CD4-positive, alpha-beta T cell treated with Interleukin-1 beta for 1 hour (primary cell): Measurements from ENCODE around the gene PSKH1.
"Not testable (repeated sequence)": the region's sequence is repeated elsewhere in the genome, so short reads cannot be mapped to it uniquely, and the experiment has no call there.

Experiments
- DNase-seq, 2 donors: peaks; one replicate each; pipeline ENCODE4 v3.0.0-alpha.2; 2020 to 2022

Gene PSKH1

DNA sequence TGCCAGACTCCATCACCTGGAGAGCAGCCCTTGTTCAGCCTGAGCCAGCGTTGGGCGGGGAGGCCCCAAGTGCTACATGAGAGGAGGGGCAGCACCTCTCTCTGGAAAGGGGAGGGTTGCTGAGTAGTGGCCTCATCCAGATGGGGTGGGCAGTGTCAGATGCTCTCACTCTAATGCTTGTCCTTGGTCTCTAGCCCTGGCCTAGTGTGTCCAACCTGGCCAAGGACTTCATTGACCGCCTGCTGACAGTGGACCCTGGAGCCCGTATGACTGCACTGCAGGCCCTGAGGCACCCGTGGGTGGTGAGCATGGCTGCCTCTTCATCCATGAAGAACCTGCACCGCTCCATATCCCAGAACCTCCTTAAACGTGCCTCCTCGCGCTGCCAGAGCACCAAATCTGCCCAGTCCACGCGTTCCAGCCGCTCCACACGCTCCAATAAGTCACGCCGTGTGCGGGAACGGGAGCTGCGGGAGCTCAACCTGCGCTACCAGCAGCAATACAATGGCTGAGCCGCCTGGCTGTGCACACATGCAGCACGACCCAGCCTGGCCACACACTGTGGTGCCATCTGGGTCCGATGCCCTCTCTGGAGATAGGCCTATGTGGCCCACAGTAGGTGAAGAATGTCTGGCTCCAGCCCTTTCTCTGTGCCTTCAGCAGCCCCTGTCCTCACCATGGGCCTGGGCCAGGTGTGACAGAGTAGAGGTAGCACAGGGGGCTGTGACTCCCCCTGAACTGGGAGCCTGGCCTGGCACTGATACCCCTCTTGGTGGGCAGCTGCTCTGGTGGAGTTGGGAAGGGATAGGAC, 34.3 kb downstream of the PSKH1 start:
- no peak for DNase-seq

DNA sequence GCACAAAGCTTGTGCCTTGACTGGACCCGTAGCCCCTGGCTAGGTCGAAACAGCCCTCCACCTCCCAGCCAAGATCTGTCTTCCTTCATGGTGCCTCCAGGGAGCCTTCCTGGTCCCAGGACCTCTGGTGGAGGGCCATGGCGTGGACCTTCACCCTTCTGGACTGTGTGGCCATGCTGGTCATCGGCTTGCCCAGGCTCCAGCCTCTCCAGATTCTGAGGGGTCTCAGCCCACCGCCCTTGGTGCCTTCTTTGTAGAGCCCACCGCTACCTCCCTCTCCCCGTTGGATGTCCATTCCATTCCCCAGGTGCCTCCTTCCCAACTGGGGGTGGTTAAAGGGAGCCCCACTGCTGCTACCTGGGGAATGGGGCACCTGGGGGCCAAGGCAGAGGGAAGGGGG, 35.1 kb downstream of the PSKH1 start:
- DNase-seq: no peak

DNA sequence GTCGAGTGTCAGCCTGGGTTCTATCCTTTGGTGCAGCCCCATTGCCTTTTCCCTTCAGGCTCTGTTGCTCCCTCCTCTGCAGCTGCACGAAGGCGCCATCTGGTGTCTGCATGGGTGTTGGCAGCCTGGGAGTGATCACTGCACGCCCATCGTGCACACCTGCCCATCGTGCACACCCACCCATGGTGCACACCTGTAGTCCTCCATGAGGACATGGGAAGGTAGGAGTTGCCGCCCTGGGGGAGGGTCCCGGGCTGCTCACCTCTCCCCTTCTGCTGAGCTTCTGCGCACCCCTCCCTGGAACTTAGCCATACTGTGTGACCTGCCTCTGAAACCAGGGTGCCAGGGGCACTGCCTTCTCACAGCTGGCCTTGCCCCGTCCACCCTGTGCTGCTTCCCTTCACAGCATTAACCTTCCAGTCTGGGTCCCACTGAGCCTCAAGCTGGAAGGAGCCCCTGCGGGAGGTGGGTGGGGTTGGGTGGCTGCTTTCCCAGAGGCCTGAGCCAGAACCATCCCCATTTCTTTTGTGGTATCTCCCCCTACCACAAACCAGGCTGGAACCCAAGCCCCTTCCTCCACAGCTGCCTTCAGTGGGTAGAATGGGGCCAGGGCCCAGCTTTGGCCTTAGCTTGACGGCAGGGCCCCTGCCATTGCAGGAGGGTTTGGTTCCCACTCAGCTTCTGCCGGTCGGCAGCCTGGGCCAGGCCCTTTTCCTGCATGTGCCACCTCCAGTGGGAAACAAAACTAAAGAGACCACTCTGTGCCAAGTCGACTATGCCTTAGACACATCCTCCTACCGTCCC, 35.7 kb downstream of the PSKH1 start:
- DNase-seq: peak; percentile 74 to 80

DNA sequence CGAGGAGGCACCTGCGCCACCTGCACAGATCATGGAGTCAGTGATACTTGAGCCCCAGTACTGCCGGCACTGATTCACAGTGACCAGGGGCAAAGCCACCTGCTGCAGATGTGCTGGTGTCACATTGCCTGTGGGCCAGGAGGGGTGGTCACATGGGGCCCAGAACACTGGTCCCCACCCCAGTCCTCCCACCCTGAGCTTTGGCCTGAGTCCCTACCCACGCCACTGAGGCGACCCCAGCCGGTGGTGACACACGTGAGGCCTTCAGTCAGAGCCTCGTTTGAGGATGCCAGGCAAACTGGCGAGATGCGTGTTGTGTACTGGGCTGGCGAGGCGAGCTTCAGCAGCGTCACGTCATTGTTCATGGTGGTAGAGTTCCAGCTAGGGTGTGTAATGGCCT, 37.1 kb downstream of the PSKH1 start:
- no peak for DNase-seq

DNA sequence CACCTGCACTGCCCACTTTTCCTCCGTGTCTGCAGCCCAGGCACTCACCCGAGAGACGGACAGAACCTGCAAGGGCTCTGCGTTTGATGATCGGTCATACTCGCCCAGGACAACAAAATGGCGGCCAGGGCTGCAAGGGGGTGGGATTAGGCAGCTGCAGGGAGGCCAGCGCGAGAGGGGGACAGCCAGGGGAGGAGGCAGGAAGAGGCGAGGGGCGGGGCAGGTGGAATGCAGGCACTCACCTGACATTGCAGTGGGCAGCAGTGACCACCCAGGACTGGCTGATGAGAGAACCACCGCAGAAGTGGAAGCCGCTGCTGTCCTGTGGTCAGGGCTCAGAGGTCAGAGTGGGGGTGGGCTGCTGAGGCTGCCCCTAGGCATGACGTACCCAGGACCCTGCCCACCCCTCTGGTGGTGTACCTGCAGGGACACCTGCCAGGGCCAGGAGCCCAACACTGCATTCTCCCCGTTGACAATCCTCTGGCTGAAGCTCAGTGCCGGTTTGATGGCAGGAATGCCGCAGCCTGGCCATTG, 37.7 kb downstream of the PSKH1 start:
- no peak for DNase-seq

DNA sequence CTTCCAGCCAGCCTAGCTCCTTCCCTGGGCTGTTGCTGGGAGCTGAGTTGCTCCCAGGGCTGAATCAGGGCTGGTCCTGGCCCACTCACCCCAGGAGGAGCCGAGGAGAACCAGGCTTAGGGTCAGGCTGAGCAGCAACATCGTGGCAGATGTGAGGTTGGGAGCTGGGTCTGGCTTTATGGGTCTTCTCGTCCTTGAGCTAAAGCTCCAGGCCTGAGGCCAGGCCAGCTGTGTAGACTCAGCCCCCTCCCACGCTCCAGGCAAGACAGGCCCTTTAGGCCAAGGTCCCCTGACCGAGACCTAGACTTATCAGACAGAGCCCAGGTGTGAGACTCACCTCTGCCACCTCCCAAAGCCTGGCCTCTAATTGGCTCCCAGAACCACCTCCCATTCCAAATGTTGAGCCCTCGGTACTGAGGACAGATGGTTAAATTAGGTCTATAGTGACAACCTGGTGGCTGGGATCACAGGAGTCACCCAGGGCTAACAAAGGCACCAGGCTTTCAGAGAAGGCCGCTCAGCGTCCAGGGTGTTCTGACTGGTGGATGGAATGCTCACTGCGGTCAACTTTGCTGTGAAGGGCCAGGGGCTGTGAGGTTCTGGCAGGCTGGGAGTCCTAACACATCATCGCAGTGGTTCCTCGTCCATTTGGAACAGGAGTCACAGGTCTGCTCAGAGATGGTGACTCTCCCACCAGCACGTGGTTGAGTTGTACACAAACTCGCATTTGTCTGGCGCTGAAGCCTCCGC, 38.8 kb downstream of the PSKH1 start, which contains the start of gene CTRL:
Gene CTRL (minus strand): TSS at position 151 of the 750 bp plus-strand sequence. CDS start 10 bp downstream, at position 141.
- no peak for DNase-seq

DNA sequence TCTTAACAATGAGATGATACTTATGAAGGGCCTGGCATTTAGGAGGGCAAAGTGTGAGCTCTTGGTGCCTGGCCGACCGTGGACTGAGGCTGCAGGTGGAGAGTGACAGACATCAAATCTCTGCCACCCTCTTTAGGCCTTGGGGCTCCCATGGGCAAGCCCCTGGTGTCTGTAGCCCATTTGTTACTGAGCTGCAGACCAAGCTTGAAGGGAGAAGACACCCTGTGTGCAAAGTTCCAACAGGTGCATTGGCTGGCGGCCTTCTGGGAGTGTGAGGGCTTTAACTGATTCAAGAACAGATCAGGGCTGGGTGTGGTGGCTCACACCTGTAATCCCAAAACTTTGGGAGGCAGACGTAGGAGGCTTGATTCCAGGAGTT, 39.4 kb downstream of the PSKH1 start:
- DNase-seq: no peak

DNA sequence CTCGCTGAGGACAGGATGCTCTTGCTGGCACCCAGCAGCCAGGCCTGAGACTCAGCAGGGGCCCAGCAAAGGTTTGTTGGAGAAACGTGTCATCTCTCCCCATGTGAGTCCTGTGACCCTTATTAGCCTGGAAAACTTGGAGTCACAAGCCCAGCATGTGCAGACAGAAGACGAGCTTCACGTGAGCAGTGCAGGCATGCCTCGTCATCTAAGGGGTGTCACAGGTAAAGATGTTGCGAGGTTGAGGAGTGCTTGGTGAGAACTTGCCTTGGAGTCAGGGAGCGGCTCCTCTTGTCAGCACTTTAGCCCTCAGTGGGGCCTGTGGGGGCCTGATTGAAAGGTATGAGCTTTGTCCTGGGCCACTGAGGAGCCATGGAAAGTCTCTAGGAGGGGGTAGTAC, 40.8 kb downstream of the PSKH1 start:
- DNase-seq: no peak

DNA sequence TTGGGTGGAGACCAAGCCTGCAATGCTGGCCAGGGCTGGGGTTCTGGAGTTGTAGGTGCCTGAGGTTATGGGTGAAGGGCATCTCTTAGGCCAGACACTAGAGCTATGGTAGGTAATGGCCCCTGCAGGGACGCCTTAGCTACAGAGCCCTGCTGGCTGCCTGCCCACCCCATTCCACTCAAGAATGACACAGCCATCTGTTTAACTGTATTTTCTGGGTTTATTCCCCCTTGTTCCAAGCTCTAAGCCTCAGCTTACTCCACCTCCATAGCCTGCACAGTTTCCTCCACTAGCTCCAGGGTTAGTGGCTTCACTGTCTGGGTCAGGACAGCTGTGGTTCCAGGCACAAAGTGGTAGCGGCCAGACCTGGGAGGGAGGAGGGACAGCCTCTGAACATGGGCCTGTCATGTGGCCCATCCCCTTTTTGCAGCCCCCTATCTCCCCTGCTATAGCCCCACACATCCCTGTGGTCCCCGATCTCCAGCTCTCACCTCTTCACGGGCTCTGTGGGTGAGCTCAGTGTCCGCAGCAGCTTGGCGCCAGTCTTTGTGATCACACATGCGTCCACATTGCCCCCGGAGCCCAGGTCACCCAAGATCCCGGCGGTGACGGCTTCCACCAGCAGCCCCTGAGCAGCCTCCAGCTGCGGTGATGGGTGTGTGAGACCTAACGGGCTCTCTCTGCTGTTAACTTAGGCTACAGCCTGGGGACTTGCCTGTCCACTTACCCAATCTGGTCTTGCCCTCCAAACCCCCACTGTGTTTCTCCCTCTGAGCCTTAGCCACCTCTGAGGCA, 41.4 kb downstream of the PSKH1 start:
- no peak for DNase-seq

DNA sequence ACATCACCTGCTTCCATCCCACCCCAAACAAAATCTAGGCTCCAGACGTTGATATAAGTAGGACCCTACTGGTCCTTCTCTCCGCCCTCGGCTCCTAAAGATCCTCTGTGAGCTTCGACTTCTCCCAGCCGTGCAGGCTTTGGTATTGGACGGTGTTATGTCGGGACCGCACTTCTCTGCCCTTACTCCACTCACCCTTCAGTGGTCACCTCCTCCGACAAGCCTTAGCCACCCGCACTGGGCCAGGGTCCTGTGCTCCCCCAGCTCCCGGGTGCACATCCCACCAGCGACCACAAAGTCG, 42.0 kb downstream of the PSKH1 start:
- no peak for DNase-seq

DNA sequence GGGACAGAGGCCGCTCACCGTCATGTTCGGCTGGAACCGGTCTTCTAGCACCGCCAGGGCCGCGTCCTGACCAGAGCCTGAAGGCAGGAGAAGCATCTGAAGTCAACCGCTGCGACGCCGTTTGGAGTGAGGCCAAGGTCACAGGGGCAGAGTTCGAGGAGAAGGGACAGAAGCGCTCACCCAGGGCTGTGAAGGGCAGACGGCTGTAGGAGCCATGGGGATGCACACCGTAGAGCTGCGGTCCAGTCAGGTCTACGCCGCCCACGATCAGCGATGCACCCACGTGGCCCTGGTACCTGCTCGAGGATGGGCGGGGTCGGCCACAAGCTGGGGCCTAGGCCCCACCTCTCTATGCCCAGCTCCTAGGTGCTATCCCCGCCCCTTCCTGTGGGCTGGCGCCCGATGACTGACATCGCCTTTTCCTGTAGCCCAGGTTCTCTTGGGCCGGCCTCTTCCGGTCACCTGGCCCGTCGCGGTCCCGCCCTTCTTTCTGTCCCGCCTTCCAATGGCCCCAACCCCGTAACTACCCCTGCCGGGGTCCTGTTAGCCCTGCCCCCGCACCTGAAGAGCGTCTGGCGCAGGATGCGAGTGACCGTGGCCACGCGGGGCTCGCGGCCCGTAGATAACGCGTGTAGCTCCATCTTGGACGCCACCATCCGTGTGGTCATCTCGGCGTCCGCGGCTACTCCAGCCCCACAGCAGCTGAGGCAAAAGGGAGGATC, 42.5 kb downstream of the PSKH1 start:
- peak; percentile 97 for DNase-seq

DNA sequence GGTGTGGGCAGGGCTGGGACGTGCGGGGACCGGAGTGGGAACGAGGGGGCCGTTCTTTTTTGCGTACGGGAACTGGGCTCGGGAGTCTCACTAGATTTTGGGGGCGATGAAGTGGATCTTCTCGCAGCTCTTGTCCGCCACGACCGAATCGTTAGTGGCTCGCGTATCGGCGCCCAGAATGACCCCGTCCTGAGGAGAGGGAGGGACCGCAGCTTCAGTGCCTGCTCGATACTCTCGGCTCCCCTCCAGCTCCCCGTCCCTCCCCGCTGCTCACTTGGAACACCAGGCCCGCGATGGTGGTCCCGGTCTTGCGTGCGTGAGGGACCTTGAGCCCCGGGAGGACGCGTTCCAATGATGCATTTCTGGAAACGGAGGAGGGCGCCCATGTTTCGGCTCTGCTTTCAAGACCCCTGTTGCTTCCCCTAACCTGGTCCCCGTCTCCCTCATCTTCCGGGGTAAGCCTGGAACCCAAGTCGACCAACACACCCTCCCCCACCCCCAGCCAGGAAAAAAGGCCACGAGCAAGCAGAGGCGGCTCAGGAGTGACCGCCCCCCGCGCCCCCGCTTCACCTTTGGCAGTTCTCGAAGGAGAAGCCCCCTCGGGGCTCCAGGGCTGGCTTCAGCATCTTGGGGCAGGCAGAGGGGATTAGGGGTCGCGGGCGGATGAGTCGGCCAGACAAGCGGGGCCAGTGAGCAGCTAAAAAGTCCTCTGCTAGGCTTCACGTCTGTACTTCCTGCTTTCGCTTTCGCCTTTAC, 43.2 kb downstream of the PSKH1 start, which contains the start of gene PSMB10:
Gene PSMB10 (minus strand): TSS at position 727 of the 756 bp plus-strand sequence. CDS start 101 bp downstream, at position 626.
- peak in 1 of 2 donors; percentile 31 for DNase-seq

DNA sequence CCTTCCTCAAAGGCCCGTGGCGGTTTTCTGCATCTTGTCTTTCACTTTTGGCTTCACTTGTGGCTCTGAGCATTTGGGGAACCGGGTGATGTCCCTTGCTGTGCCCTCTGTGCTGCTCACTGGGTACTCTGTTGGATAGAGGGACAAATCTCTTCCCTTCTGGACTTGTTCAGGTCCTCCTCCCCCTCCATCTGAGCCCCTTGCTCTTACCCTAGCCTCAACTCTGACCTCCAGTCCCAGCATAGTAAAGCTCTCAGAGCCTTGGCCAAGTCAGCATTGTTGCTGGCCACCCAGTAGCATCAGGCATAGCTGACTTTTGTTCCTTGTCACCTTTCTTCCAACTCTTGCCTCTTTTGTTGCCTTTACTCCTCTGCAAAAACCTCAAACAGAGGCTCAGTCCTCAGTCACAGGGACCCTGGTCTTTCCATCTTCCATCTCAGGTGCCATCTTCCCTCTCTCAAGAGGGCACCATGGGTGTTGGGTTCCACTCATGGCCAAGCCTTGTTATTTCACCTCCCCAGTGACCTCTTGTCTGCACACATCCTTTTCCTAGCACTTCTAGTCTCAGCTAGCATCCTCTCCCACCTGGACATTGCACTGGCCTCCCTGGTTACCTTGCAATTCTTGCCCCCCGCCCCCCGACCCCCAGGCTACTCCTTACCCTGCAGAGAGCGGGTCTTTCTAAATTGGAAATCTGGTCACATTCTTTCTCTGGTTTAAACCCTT, 44.0 kb downstream of the PSKH1 start:
- peak; percentile 82 to 85 for DNase-seq

DNA sequence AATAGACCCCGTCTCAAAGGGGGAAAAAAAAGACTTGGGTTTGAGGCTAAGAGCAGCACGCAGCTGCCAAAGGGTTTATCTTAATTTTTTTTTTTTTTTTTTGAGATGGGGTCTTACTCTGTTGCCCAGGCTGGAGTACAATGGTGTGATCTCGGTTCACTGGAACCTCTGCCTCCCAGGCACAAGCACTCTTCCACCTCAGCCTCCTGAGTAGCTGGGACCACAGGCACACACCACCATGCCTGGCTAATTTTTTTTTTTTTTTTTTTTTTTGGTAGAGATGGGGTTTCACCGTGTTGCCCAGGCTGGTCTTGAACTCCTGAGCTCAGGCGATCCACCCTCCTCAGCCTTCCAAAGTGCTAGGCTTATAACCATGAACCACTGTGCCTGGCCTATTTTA, 44.7 kb downstream of the PSKH1 start:
- not testable (repeated sequence) for DNase-seq

DNA sequence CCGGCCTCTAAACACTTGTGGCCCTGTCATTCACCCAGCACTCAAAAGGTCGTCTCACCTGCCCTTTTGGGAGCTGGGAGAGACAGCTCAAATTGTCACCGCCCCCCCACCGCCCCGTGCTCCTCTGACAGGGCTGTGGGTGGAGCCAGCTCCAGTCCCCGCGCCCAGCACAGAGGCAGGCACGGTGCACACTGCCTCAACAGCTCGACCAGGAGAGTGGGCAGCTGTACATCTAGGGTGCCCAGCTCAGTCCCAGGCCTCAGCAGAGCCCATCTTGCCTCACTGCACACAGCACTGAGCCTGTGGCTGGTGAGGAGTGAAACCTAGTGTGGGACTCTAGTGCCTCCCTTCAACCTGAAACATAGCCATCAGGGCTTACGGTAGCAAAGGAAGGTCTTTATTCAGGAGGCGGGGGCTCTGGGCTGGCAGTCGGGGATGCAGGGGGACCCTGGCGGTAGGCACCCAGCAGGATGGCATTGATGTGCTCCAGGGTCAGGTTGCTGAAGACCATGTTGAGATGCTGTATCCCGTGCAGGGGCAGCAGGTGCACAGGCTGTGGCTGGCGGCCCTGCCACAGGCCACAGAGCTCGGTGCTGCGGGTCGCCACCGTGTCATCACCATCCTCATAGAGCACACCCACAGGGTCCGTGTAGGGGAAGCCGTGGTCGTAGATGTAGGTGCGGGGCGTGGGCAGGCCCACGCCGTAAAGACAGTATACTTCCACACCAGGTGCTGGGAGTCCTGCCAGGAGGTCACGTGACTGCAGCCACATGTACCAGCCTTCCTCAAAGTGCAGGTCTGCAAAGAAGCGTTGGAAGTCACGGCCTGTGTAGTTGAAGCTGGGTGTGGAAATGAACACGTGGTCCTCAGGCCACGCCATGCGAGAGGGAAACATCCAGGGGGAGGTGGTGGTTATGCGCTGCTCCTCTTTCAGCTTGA, 46.7 kb downstream of the PSKH1 start:
- peak; percentile 37 to 39 for DNase-seq

DNA sequence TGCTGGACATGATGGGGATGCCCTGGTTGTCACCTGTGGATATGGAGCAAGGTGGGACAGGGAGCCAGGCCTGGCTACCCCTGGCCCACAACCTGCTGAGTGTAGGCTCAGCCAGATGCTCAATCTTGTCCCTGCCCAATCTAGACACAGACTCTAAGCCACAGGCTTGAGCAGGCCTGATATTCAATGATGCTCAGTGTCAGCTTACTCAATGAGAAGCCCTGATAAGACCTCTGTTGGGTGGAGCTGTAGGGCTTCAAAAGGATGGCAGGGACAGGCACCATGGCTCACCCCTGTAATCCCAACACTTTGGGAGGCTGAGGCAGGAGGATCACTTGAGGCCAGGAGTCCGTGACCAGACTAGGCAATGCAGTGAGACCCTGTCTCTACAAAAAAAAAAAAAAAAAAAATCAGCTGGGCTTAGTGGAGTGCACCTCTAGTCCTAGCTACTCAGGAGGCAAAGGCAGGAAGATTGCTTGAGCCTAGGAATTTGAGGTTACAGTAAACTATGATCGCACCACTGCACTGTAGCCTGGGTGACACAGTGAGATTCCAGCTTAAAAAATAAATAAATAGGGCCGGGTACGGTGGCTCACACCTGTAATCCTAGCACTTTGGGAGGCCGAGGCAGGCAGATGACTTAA, 47.5 kb downstream of the PSKH1 start:
- DNase-seq: no peak

DNA sequence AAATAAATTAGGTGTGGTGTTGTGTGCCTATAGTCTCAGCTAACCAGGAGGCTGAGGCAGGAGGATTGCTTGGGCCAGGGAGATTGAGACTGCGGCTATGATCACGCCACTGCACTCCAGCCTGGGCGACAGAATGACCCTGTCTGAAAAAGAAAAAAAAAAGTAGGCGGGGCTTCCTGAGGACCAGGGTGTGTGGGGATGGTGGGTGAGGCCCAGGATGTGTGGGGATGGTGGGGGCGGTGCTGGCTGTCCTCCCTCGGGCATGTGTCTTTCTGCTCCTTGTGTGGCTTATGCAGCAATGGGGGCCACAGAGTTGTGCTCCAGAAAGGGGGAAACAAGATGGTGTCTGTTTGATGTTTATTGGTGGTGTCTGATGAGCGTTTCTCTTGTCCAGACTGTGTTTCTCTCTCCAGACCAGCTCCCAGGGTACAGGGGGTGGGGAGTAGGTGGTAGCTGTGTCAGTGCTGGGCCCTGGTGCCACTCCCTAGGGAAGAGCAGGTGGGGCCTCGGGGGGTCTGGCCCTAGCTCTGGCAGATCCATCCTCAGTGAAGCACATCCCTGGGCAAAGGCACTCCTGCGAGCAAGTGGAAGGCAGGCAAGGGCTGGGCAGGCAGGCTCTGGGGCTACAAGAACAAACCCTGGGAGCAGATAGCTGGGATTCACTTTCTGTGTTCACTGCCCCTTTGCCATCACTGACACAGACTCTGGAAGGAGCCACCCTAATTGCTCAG, 48.6 kb downstream of the PSKH1 start:
- DNase-seq: no peak

DNA sequence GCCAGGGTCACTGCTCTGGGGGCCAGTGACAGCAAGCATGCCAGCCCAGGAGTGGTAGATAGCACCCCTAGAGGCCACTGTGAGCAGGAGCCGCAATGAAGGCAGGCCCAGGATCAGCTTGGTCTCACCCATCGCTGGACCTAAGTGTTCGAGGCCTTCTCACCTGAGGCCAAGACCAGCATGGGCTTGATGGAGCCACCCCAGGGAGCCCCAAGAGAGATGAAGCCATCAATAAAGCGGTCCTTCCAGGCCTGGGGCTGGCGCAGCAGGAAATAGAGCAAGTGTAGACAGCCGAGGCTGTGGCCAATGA, 49.1 kb downstream of the PSKH1 start:
- DNase-seq: peak; percentile 29 to 39
